HEK293 (cell line): ENCODE results near the gene RAB24.

Source experiments
- BCL11A ChIP-seq: fragments of 450-650 bp; formaldehyde crosslinking; IDR thresholded peaks from 2 replicates; pipeline ENCODE4 v1.5.1; 2016; ENCODE audit warnings: low read depth, missing biosample characterization, missing genetic modification characterization
- GLIS1 ChIP-seq: fragments of 450-650 bp; formaldehyde crosslinking; IDR thresholded peaks from 2 replicates; pipeline ENCODE4 v1.5.1; 2016; ENCODE audit warnings: missing biosample characterization, missing genetic modification characterization
- HOXA7 ChIP-seq: sonication (generic); formaldehyde crosslinking; IDR thresholded peaks from 2 replicates; pipeline ENCODE4 v1.8.1; 2022; ENCODE audit warnings: missing genetic modification reagents, borderline replicate concordance
- YY1 ChIP-seq: fragments of 450-650 bp; formaldehyde crosslinking; IDR thresholded peaks from 2 replicates; pipeline ENCODE4 v1.5.1; 2018; ENCODE audit warnings: missing biosample characterization, missing genetic modification characterization
- ZBTB17 ChIP-seq: fragments of 450-650 bp; formaldehyde crosslinking; IDR thresholded peaks from 2 replicates; pipeline ENCODE4 v1.5.1; 2016; ENCODE audit warnings: missing biosample characterization, missing genetic modification characterization
- ZBTB21 ChIP-seq: fragments of 450-650 bp; formaldehyde crosslinking; IDR thresholded peaks from 2 replicates; pipeline ENCODE4 v1.5.1; 2017; ENCODE audit warnings: missing biosample characterization, missing genetic modification characterization
- ZNF311 ChIP-seq: fragments of 450-650 bp; formaldehyde crosslinking; IDR thresholded peaks from 2 replicates; pipeline ENCODE4 v1.5.1; 2017; ENCODE audit warnings: missing biosample characterization, missing genetic modification characterization, borderline replicate concordance
- ZNF335 ChIP-seq: fragments of 450-650 bp; formaldehyde crosslinking; conservative IDR thresholded peaks from 2 replicates; pipeline ENCODE4 v1.5.1; 2016; ENCODE audit warnings: missing biosample characterization, missing genetic modification characterization
- ZNF350 ChIP-seq: fragments of 450-650 bp; formaldehyde crosslinking; IDR thresholded peaks from 2 replicates; pipeline ENCODE4 v1.5.0; 2017; ENCODE audit warnings: missing biosample characterization, mild to moderate bottlenecking, missing genetic modification characterization
- ZNF366 ChIP-seq: fragments of 450-650 bp; formaldehyde crosslinking; conservative IDR thresholded peaks from 2 replicates; pipeline ENCODE4 v1.5.1; 2016; ENCODE audit warnings: missing biosample characterization, missing genetic modification characterization
- ZNF549 ChIP-seq: fragments of 450-650 bp; IDR thresholded peaks from 2 replicates; pipeline ENCODE4 v1.5.1; 2018; ENCODE audit warnings: missing biosample characterization, missing genetic modification characterization, mild to moderate bottlenecking, inconsistent platforms, moderate library complexity
- ZNF560 ChIP-seq: fragments of 450-650 bp; formaldehyde crosslinking; IDR thresholded peaks from 2 replicates; pipeline ENCODE4 v1.5.1; 2017; ENCODE audit warnings: missing biosample characterization, missing genetic modification characterization, borderline replicate concordance
- ZNF600 ChIP-seq: fragments of 450-650 bp; formaldehyde crosslinking; IDR thresholded peaks from 2 replicates; pipeline ENCODE4 v1.5.1; 2016; ENCODE audit warnings: missing biosample characterization, missing genetic modification characterization
- ZNF624 ChIP-seq: fragments of 450-650 bp; formaldehyde crosslinking; IDR thresholded peaks from 2 replicates; pipeline ENCODE4 v1.5.1; 2017; ENCODE audit warnings: missing biosample characterization, missing genetic modification characterization
- ZNF664 ChIP-seq: fragments of 450-650 bp; formaldehyde crosslinking; IDR thresholded peaks from 2 replicates; pipeline ENCODE4 v1.5.1; 2016; ENCODE audit warnings: missing biosample characterization, missing genetic modification characterization
- ZNF837 ChIP-seq: fragments of 450-650 bp; formaldehyde crosslinking; IDR thresholded peaks from 2 replicates; pipeline ENCODE4 v1.5.1; 2016; ENCODE audit warnings: missing biosample characterization, missing genetic modification characterization
- ZNF843 ChIP-seq: fragments of 450-650 bp; formaldehyde crosslinking; IDR thresholded peaks from 2 replicates; pipeline ENCODE4 v1.5.1; 2016; ENCODE audit warnings: missing biosample characterization, missing genetic modification characterization
- ZSCAN16 ChIP-seq: fragments of 450-650 bp; formaldehyde crosslinking; IDR thresholded peaks from 2 replicates; pipeline ENCODE4 v1.5.1; 2016; ENCODE audit warnings: missing biosample characterization, missing genetic modification characterization
- ZXDB ChIP-seq: fragments of 450-650 bp; formaldehyde crosslinking; IDR thresholded peaks from 2 replicates; pipeline ENCODE4 v1.5.1; 2016; ENCODE audit warnings: missing biosample characterization, missing genetic modification characterization
- TF ChIP-seq, protein P1 (sequence below): IDR thresholded peaks from 2 replicates; pipeline ENCODE4 v1.6.1; 2011; ENCODE audit warnings: mild to moderate bottlenecking, low read depth, low read length, borderline replicate concordance
- TF ChIP-seq, protein P2 (sequence below): fragments of 450-650 bp; formaldehyde crosslinking; IDR thresholded peaks from 2 replicates; pipeline ENCODE4 v1.5.1; 2016; ENCODE audit warnings: missing biosample characterization, missing genetic modification characterization
- TF ChIP-seq, protein P3 (sequence below): fragments of 450-650 bp; formaldehyde crosslinking; IDR thresholded peaks from 2 replicates; pipeline ENCODE4 v1.5.1; 2016; ENCODE audit warnings: missing biosample characterization, missing genetic modification characterization
- TF ChIP-seq, protein P4 (sequence below): fragments of 450-650 bp; formaldehyde crosslinking; IDR thresholded peaks from 2 replicates; pipeline ENCODE4 v1.5.1; 2016; ENCODE audit warnings: missing biosample characterization, missing genetic modification characterization

The RAB24 gene

DNA sequence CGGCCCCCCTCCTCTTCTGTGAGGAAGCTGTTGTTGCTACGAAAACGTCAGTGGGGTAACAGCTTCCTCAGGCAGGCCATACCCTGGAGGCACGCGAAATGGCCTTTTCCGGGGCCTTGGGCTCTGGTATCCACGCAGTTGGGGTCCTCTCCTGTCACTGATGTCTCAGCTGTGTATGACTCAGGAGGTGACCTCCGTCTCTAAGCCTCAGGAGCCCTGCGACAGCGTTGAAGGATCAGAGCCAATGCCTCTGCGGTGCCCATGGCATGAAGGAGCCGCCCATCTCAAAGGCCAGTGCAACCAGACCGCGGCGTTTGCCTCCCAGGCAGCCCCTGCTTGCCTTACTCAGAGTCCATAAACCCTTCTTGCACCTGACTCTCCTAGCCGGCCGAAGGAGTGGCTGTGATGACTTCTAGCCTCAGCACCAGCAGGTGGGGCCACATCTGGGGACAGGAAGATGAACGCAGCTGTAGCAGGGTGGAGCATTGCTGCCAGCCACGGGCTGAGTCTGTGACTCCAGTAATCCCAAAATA is 9.2 kb upstream of the RAB24 start (continued):
- TF ChIP-seq ZNF600 (tag by site-specific recombination) (peak; percentile 70; the same call in 1 of the 2 replicates), ZNF549 (tag by site-specific recombination) (no peak), ZNF311 (tag by site-specific recombination) (no peak), ZNF664 (tag by site-specific recombination) (no peak), ZXDB (tag by site-specific recombination) (0 out of 2 replicates have a peak, but pooled peaks have one; percentile 6), ZNF366 (tag by site-specific recombination) (peak; percentile 20; the same call in 1 of the 2 replicates), ZNF624 (tag by site-specific recombination) (no peak), ZNF335 (peak; percentile 100), BCL11A (0 out of 2 replicates have a peak, but pooled peaks have one; percentile 22), ZNF350 (no peak), ZNF837 (tag by site-specific recombination) (no peak), ZBTB21 (0 out of 2 replicates have a peak, but pooled peaks have one; percentile 46), ZNF560 (tag by site-specific recombination) (no peak), ZBTB17 (tag by site-specific recombination) (peak; percentile 39; the same call in 1 of the 2 replicates), YY1 (tag by site-specific recombination) (no peak), ZNF843 (tag by site-specific recombination) (no peak), ZSCAN16 (tag by site-specific recombination) (no peak), GLIS1 (tag by site-specific recombination) (peak; percentile 83), HOXA7 (CRISPR knock-in tag) (no peak)
- TF ChIP-seq, protein P1, sequence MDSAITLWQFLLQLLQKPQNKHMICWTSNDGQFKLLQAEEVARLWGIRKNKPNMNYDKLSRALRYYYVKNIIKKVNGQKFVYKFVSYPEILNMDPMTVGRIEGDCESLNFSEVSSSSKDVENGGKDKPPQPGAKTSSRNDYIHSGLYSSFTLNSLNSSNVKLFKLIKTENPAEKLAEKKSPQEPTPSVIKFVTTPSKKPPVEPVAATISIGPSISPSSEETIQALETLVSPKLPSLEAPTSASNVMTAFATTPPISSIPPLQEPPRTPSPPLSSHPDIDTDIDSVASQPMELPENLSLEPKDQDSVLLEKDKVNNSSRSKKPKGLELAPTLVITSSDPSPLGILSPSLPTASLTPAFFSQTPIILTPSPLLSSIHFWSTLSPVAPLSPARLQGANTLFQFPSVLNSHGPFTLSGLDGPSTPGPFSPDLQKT: no peak
- TF ChIP-seq, protein P2, sequence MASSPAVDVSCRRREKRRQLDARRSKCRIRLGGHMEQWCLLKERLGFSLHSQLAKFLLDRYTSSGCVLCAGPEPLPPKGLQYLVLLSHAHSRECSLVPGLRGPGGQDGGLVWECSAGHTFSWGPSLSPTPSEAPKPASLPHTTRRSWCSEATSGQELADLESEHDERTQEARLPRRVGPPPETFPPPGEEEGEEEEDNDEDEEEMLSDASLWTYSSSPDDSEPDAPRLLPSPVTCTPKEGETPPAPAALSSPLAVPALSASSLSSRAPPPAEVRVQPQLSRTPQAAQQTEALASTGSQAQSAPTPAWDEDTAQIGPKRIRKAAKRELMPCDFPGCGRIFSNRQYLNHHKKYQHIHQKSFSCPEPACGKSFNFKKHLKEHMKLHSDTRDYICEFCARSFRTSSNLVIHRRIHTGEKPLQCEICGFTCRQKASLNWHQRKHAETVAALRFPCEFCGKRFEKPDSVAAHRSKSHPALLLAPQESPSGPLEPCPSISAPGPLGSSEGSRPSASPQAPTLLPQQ (tag by site-specific recombination): peak; percentile 82
- TF ChIP-seq, protein P3, sequence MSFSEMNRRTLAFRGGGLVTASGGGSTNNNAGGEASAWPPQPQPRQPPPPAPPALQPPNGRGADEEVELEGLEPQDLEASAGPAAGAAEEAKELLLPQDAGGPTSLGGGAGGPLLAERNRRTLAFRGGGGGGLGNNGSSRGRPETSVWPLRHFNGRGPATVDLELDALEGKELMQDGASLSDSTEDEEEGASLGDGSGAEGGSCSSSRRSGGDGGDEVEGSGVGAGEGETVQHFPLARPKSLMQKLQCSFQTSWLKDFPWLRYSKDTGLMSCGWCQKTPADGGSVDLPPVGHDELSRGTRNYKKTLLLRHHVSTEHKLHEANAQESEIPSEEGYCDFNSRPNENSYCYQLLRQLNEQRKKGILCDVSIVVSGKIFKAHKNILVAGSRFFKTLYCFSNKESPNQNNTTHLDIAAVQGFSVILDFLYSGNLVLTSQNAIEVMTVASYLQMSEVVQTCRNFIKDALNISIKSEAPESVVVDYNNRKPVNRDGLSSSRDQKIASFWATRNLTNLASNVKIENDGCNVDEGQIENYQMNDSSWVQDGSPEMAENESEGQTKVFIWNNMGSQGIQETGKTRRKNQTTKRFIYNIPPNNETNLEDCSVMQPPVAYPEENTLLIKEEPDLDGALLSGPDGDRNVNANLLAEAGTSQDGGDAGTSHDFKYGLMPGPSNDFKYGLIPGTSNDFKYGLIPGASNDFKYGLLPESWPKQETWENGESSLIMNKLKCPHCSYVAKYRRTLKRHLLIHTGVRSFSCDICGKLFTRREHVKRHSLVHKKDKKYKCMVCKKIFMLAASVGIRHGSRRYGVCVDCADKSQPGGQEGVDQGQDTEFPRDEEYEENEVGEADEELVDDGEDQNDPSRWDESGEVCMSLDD (tag by site-specific recombination): peak; percentile 37; the same call in 1 of the 2 replicates
- TF ChIP-seq, protein P4, sequence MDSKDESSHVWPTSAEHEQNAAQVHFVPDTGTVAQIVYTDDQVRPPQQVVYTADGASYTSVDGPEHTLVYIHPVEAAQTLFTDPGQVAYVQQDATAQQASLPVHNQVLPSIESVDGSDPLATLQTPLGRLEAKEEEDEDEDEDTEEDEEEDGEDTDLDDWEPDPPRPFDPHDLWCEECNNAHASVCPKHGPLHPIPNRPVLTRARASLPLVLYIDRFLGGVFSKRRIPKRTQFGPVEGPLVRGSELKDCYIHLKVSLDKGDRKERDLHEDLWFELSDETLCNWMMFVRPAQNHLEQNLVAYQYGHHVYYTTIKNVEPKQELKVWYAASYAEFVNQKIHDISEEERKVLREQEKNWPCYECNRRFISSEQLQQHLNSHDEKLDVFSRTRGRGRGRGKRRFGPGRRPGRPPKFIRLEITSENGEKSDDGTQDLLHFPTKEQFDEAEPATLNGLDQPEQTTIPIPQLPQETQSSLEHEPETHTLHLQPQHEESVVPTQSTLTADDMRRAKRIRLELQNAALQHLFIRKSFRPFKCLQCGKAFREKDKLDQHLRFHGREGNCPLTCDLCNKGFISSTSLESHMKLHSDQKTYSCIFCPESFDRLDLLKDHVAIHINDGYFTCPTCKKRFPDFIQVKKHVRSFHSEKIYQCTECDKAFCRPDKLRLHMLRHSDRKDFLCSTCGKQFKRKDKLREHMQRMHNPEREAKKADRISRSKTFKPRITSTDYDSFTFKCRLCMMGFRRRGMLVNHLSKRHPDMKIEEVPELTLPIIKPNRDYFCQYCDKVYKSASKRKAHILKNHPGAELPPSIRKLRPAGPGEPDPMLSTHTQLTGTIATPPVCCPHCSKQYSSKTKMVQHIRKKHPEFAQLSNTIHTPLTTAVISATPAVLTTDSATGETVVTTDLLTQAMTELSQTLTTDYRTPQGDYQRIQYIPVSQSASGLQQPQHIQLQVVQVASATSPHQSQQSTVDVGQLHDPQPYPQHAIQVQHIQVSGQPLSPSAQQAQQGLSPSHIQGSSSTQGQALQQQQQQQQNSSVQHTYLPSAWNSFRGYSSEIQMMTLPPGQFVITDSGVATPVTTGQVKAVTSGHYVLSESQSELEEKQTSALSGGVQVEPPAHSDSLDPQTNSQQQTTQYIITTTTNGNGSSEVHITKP (tag by site-specific recombination): peak; percentile 69
